Adipocyte (in vitro differentiated cells): ENCODE results near the gene SLC8A1.
A peak's percentile ranks its signal among the peaks of the same experiment; 100 is the strongest.

Experiments used
- DNase-seq: peaks from one replicate; pipeline ENCODE4 v3.0.0-alpha.2; 2015; ENCODE audit warnings: low read depth
- H3K27me3 ChIP-seq: replicated peaks from 2 replicates; pipeline ENCODE4 v1.7.0; 2013; ENCODE audit warnings: mild to moderate bottlenecking, low read length, moderate library complexity; ENCODE audit not compliant: control insufficient read depth, insufficient read depth
- H3K36me3 ChIP-seq: 2 replicates; pipeline ENCODE4 v1.7.0; 2013; ENCODE audit warnings: low read length, mild to moderate bottlenecking, moderate library complexity; ENCODE audit not compliant: control insufficient read depth, insufficient read depth, severe bottlenecking
- H3K4me1 ChIP-seq: 2 replicates; pipeline ENCODE4 v1.7.0; 2013; ENCODE audit warnings: mild to moderate bottlenecking, low read length, moderate library complexity; ENCODE audit not compliant: control insufficient read depth, insufficient read depth
- H3K4me3 ChIP-seq: 2 replicates; pipeline ENCODE4 v1.7.0; 2013; ENCODE audit warnings: mild to moderate bottlenecking, low read length, moderate library complexity
- H3K9ac ChIP-seq: 2 replicates; pipeline ENCODE4 v1.7.0; 2013; ENCODE audit warnings: mild to moderate bottlenecking, low read length, moderate library complexity
- H3K9me3 ChIP-seq: 2 replicates; pipeline ENCODE4 v1.7.0; 2013; ENCODE audit warnings: mild to moderate bottlenecking, low read length, moderate library complexity; ENCODE audit not compliant: control insufficient read depth

SLC8A1 gene

GRCh38 chr2:40480073-40480472 lies 28.2 kb upstream of the SLC8A1 start:
- Histone ChIP-seq H3K36me3 (no peaks in the 10 kb centered on the region), H3K9ac (no peak overlapping the region), H3K9me3 (no peaks in the 10 kb centered on the region), H3K4me3 (no peak overlapping the region), H3K27me3 (no peaks in the 10 kb centered on the region), H3K4me1 (no peaks in the 10 kb centered on the region)
- DNase-seq: no peak

- Histone ChIP-seq H3K36me3 (no peaks in the 10 kb centered on the region), H3K27me3 (no peaks in the 10 kb centered on the region), H3K9me3 (no peaks in the 10 kb centered on the region), H3K9ac (no peak overlapping the region), H3K4me1 (no peaks in the 10 kb centered on the region), H3K4me3 (no peak overlapping the region)
- no peak for DNase-seq
These were observed 25.5 kb upstream of the SLC8A1 start for GRCh38 chr2:40477361-40477760.

GRCh38 chr2:40476436-40476835 lies 24.5 kb upstream of the SLC8A1 start:
- Histone ChIP-seq H3K9ac (no peak overlapping the region), H3K4me3 (no peak overlapping the region), H3K27me3 (no peaks in the 10 kb centered on the region), H3K9me3 (no peaks in the 10 kb centered on the region), H3K4me1 (no peaks in the 10 kb centered on the region), H3K36me3 (no peaks in the 10 kb centered on the region)
- no peak for DNase-seq

- Histone ChIP-seq H3K27me3 (no peaks in the 10 kb centered on the region), H3K4me1 (no peaks in the 10 kb centered on the region), H3K4me3 (no peak overlapping the region), H3K9ac (no peak overlapping the region), H3K9me3 (no peaks in the 10 kb centered on the region), H3K36me3 (no peaks in the 10 kb centered on the region)
- DNase-seq: no peak
These were observed 22.4 kb upstream of the SLC8A1 start for GRCh38 chr2:40474306-40474705.

GRCh38 chr2:40471866-40472265 lies 20.0 kb upstream of the SLC8A1 start:
- H3K9me3 ChIP-seq: no peaks in the 10 kb centered on the region
- H3K36me3 ChIP-seq: no peaks in the 10 kb centered on the region
- H3K4me3 ChIP-seq: no peak overlapping the region
- no peaks in the 10 kb centered on the region for H3K27me3 ChIP-seq
- no peak overlapping the region for H3K9ac ChIP-seq
- H3K4me1 ChIP-seq: no peaks in the 10 kb centered on the region
- no peak for DNase-seq

- Histone ChIP-seq H3K9me3 (no peaks in the 10 kb centered on the region), H3K36me3 (no peaks in the 10 kb centered on the region), H3K4me3 (no peak overlapping the region), H3K27me3 (no peaks in the 10 kb centered on the region), H3K9ac (no peak overlapping the region), H3K4me1 (no peaks in the 10 kb centered on the region)
- DNase-seq: no peak
These were observed 19.2 kb upstream of the SLC8A1 start for GRCh38 chr2:40470822-40471813.

GRCh38 chr2:40466935-40467572 lies 15.2 kb upstream of the SLC8A1 start:
- H3K9ac ChIP-seq: no peak overlapping the region
- H3K4me3 ChIP-seq: no peak overlapping the region
- no peaks in the 10 kb centered on the region for H3K27me3 ChIP-seq
- no peaks in the 10 kb centered on the region for H3K9me3 ChIP-seq
- no peak for DNase-seq
- no peaks in the 10 kb centered on the region for H3K36me3 ChIP-seq
- H3K4me1 ChIP-seq: no peaks in the 10 kb centered on the region

- no peaks in the 10 kb centered on the region for H3K4me1 ChIP-seq
- no peak overlapping the region for H3K9ac ChIP-seq
- no peaks in the 10 kb centered on the region for H3K27me3 ChIP-seq
- no peak for DNase-seq
- no peak overlapping the region for H3K4me3 ChIP-seq
- H3K36me3 ChIP-seq: no peaks in the 10 kb centered on the region
- H3K9me3 ChIP-seq: no peaks in the 10 kb centered on the region
These were observed 14.5 kb upstream of the SLC8A1 start for GRCh38 chr2:40466332-40466906.

GRCh38 chr2:40463112-40463511 lies 11.2 kb upstream of the SLC8A1 start:
- DNase-seq: no peak
- Histone ChIP-seq H3K9ac (no peak overlapping the region), H3K36me3 (no peaks in the 10 kb centered on the region), H3K9me3 (no peaks in the 10 kb centered on the region), H3K4me3 (no peak overlapping the region), H3K4me1 (no peaks in the 10 kb centered on the region), H3K27me3 (no peaks in the 10 kb centered on the region)

- H3K4me3 ChIP-seq: no peak overlapping the region
- no peak overlapping the region for H3K9ac ChIP-seq
- no peaks in the 10 kb centered on the region for H3K36me3 ChIP-seq
- no peaks in the 10 kb centered on the region for H3K9me3 ChIP-seq
- H3K27me3 ChIP-seq: no peaks in the 10 kb centered on the region
- H3K4me1 ChIP-seq: peaks cover 6% of the 10 kb centered on the region
- DNase-seq: no peak
These were observed 6.4 kb upstream of the SLC8A1 start for GRCh38 chr2:40458271-40458794.

GRCh38 chr2:40457837-40458236 lies 5.9 kb upstream of the SLC8A1 start:
- Histone ChIP-seq H3K9me3 (no peaks in the 10 kb centered on the region), H3K36me3 (no peaks in the 10 kb centered on the region), H3K4me1 (peaks cover 6% of the 10 kb centered on the region), H3K9ac (no peak overlapping the region), H3K27me3 (no peaks in the 10 kb centered on the region), H3K4me3 (no peak overlapping the region)
- peak; percentile 17 for DNase-seq
